ENCODE data around the gene GMPS.

Gene GMPS

DNA sequence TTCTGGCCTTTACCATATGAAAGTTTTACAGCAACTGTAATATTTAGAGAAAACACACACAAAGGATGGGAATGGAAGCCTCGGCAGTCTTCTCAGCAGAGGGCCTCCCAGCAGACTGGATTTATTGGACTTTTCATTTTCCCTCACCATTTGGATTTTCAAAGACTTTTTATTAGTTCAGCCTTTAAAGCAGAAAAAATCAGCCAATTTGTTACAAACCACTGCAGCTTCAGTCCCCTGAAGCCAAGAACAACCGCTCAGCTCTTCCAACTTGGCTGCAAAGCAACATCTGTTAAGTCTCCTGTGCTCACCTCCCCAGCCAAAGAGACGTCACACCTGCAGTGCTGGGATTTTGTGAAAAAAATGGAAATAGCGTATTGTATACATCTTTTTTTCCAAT, 120.8 kb downstream of the GMPS start:
- in situ Hi-C loops (cut with MboI; ENCODE audit: low sequenced_read_pairs) = no loop called here

- in situ Hi-C loops (cut with MboI; ENCODE audit: low sequenced_read_pairs) = no loop called here
Measured at GRCh38 chr3:155991847-155992246, 121.4 kb downstream of the GMPS start.
